ENCODE data around the gene ZNF846. TPM values are rescaled to one million over a fixed set of nuclear protein-coding genes. Genes with fewer than 3 reads are reported as not detected.
"Not testable (repeated sequence)": the region's sequence is repeated elsewhere in the genome, so short reads cannot be mapped to it uniquely, and the experiment has no call there.

The ZNF846 gene
- total RNA-seq, 1 donor from 2014 or later: 12.8 TPM

- no peak for TF ChIP-seq CTCF (IDR thresholded peaks at IDR 0.05)
- peak in 1 of 2 donors; percentile 10 for TF ChIP-seq POLR2AphosphoS5 (IDR thresholded peaks at IDR 0.05; ENCODE audit: insufficient read depth in 1 of 2, low read depth in 1 of 2)
- no peak for TF ChIP-seq POLR2A (IDR thresholded peaks at IDR 0.05)
- Histone ChIP-seq H3K36me3 (no peaks in the 10 kb centered on the region), H3K9me3 (no peaks in the 10 kb centered on the region), H3K27me3 (no peaks in the 10 kb centered on the region), H3K4me1 (peaks cover 14% of the 10 kb centered on the region), H3K4me3 (peak overlapping the region; percentile 68), H3K27ac (peak overlapping the region; percentile 93)
- intact Hi-C loops (cut with DNase I): loop anchor here (5.0 kb wide), 1 partner anchor 961 kb away; the partner anchor contains the start of genes MBD3L1 and ZNF558
- DNase-seq (ENCODE audit: extremely low spot score in 2 of 2): no peak
Observed at GRCh38 chr19:9793071-9793591, 24.6 kb upstream of the ZNF846 start.

DNA sequence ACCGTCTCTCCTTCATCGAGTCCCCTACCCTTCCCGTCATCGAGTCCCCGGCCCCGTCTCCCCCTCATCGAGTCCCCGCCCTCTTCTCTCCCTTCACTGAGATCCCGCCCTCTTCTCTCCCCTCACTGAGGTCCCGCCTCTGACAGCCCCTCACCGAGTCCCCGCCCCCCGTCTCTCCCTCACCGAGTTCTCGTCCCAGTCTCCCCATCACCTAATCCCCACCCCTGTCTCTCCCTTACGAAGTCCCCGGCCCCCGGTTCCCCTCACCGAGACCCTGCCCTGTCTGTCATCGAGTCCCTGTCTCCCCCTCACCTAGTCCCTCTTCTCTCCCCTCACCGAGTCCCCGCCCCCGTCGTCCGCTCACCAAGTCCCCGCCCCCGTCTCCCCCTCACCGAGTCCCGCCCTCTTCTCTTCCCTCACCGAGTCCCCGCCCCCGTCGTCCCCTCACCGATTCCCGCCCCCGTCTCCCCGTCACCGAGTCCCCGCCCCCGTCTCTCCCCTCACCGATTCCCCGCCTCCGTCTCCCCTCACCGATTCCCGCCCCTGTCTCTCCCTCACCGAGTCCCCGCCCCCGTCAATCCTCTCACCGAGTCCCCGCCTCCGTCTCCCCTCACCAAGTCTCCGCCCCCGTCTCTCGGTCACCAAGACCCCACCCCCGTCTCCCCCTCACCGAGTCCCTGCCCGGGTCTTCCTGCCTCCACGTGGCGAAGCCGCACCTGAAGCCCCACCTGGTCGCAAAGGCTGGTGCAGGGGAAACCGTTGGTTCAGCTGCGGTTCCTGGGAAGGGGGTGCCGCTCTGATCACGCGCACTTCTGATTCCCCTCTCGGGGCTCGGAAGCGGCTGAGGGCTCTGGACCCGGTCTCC lies 23.9 kb upstream of the ZNF846 start:
- Histone ChIP-seq H3K36me3 (no peaks in the 10 kb centered on the region), H3K4me1 (peaks cover 13% of the 10 kb centered on the region), H3K4me3 (peak overlapping the region; percentile 68), H3K9me3 (no peaks in the 10 kb centered on the region), H3K27ac (peak overlapping the region; percentile 93), H3K27me3 (no peaks in the 10 kb centered on the region)
- TF ChIP-seq CTCF (IDR thresholded peaks at IDR 0.05) (no peak), POLR2AphosphoS5 (IDR thresholded peaks at IDR 0.05; ENCODE audit: insufficient read depth in 1 of 2, low read depth in 1 of 2) (peak in 1 of 2 donors; percentile 64)
- intact Hi-C loops (cut with DNase I): loop anchor here (1.0 to 5.0 kb wide), 2 partner anchors 208 to 960 kb away; partner anchors contain the start of genes MBD3L1, ZNF121 and ZNF558
- peak in 1 of 2 donors; percentile 99 for DNase-seq (ENCODE audit: extremely low spot score in 2 of 2)

- intact Hi-C loops (cut with DNase I): loop anchor here (1.0 to 5.0 kb wide), 2 partner anchors 207 to 959 kb away; partner anchors contain the start of genes MBD3L1, ZNF121 and ZNF558
- DNase-seq (ENCODE audit: extremely low spot score in 2 of 2): peak in 1 of 2 donors; percentile 98
- H3K4me1 ChIP-seq: peaks cover 15% of the 10 kb centered on the region
Observed at GRCh38 chr19:9791552-9792205, 23.1 kb upstream of the ZNF846 start.

GRCh38 chr19:9791073-9791367 lies 22.5 kb upstream of the ZNF846 start:
- H3K27ac ChIP-seq: peak overlapping the region; percentile 93
- H3K36me3 ChIP-seq: not testable (repeated sequence)

More at GRCh38 chr19:9791552-9792205, 23.1 kb upstream of the ZNF846 start:
- TF ChIP-seq POLR2AphosphoS5 (IDR thresholded peaks at IDR 0.05; ENCODE audit: insufficient read depth in 1 of 2, low read depth in 1 of 2) (peak in 1 of 2 donors; percentile 42), CTCF (IDR thresholded peaks at IDR 0.05) (no peak), POLR2A (IDR thresholded peaks at IDR 0.05) (no peak)
- Histone ChIP-seq H3K4me3 (peak overlapping the region; percentile 68), H3K36me3 (no peaks in the 10 kb centered on the region), H3K9me3 (no peaks in the 10 kb centered on the region), H3K27ac (peak overlapping the region; percentile 93), H3K27me3 (no peaks in the 10 kb centered on the region)

DNA sequence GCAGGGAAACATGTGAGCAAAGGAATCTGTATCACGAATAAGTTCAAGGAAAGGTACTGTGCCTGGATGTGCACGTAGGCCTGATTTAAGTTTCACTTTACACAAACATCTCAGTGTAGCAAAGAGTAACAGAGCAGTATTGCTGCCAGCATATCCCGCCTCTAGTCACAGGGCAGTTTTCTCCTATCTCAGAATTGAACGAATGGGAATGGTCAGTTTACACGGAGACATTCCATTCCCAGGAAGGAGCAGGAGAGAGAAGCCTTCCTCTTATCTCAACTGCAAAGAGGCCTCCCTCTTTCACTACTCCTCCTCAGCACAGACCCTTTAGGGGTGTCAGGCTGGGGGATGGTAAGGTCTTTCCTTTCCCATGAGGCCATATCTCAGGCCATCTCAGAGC lies 21.0 kb upstream of the ZNF846 start:
- H3K4me1 ChIP-seq: peaks cover 21% of the 10 kb centered on the region
- H3K36me3 ChIP-seq; DNase-seq (ENCODE audit: extremely low spot score in 2 of 2); H3K9me3 ChIP-seq; H3K27ac ChIP-seq; intact Hi-C loops (cut with DNase I); H3K27me3 ChIP-seq; H3K4me3 ChIP-seq: not testable (repeated sequence)

More at GRCh38 chr19:9791073-9791367, 22.5 kb upstream of the ZNF846 start:
- Histone ChIP-seq H3K4me1 (peaks cover 15% of the 10 kb centered on the region), H3K4me3 (peak overlapping the region in 1 of 2 donors; percentile 68)
- DNase-seq (ENCODE audit: extremely low spot score in 2 of 2); H3K27me3 ChIP-seq; H3K9me3 ChIP-seq: not testable (repeated sequence)
- intact Hi-C loops (cut with DNase I): loop anchor here (5.0 kb wide), 1 partner anchor 959 kb away; the partner anchor contains the start of genes MBD3L1 and ZNF558
